Ectodermal cell (in vitro differentiated cells): ENCODE data around the gene SNX9.
"Not testable (repeated sequence)": the region's sequence is repeated elsewhere in the genome, so short reads cannot be mapped to it uniquely, and the experiment has no call there.

Experiments used
- H3K27ac ChIP-seq: 2 replicates; pipeline ENCODE4 v1.7.0; 2013; ENCODE audit warnings: mild to moderate bottlenecking, low read depth, low read length; ENCODE audit not compliant: insufficient read depth, poor library complexity, severe bottlenecking
- H3K27me3 ChIP-seq: 2 replicates; pipeline ENCODE4 v1.7.0; 2013; ENCODE audit warnings: mild to moderate bottlenecking, low read length; ENCODE audit not compliant: insufficient read depth, control insufficient read depth, poor library complexity, severe bottlenecking
- H3K36me3 ChIP-seq: one replicate; pipeline ENCODE4 v1.7.0; 2013; ENCODE audit warnings: low read length; ENCODE audit not compliant: control insufficient read depth, insufficient read depth
- H3K4me1 ChIP-seq: one replicate; pipeline ENCODE4 v1.7.0; 2013; ENCODE audit warnings: low read length; ENCODE audit not compliant: control insufficient read depth, insufficient read depth
- H3K4me3 ChIP-seq: 2 replicates; pipeline ENCODE4 v1.7.0; 2013; ENCODE audit warnings: low read depth, low read length, control low read depth; ENCODE audit not compliant: insufficient read depth
- H3K9me3 ChIP-seq: 2 replicates; pipeline ENCODE4 v1.7.0; 2013; ENCODE audit warnings: mild to moderate bottlenecking, low read length, moderate library complexity; ENCODE audit not compliant: control insufficient read depth
- WGBS, 2 experiments: methylation state at CpG; one replicate each; pipeline ENCODE4 v1.1.7; 2013; ENCODE audit warnings: missing lambda C conversion rate in 2 of 2; 5-methylcytosine and 5-hydroxymethylcytosine counted together

The SNX9 gene

DNA sequence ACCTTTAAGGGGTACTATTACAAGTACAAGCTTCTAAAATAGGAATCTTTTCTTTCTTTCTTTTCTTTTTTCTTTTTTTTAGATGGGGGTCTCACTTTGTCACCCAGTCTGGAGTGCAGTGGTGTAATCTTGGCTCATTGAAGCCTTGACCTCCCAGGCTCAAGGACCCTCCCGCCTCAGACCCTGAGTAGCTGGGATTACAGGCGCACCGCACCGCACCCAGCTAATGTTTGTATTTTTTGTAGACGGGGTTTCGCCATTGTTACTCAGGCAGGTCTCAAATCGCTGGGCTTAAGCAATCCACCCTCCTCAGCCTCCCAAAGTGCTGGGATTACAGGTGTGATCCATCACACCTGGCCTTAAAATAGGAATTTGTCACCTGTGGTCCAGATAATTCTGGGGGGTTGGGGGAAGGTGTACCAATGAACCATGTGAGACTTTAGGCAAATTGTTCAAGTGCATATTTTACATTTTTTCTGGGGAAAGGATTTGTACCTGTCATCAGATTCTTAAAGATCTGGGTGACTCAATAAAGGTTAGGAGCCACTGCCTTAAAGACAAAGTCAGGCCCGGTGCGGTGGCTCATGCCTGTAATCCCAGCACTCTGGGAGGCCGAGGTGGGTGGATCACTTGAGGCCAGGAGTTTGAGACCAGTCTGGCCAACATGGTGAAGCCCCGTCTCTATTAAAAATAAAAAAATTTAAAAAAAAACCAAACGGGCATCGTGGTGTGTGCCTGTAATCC, 139.0 kb downstream of the SNX9 start:
- no peak overlapping the region for H3K4me3 ChIP-seq
- WGBS, 2 experiments, result 93 to 94% methylated on average over 13 of the region's 13 CpGs
- no peaks in the 10 kb centered on the region for H3K36me3 ChIP-seq
- no peak overlapping the region for H3K27ac ChIP-seq
- no peaks in the 10 kb centered on the region for H3K9me3 ChIP-seq
- H3K27me3 ChIP-seq, result no peaks in the 10 kb centered on the region
- peaks cover 4% of the 10 kb centered on the region for H3K4me1 ChIP-seq

DNA sequence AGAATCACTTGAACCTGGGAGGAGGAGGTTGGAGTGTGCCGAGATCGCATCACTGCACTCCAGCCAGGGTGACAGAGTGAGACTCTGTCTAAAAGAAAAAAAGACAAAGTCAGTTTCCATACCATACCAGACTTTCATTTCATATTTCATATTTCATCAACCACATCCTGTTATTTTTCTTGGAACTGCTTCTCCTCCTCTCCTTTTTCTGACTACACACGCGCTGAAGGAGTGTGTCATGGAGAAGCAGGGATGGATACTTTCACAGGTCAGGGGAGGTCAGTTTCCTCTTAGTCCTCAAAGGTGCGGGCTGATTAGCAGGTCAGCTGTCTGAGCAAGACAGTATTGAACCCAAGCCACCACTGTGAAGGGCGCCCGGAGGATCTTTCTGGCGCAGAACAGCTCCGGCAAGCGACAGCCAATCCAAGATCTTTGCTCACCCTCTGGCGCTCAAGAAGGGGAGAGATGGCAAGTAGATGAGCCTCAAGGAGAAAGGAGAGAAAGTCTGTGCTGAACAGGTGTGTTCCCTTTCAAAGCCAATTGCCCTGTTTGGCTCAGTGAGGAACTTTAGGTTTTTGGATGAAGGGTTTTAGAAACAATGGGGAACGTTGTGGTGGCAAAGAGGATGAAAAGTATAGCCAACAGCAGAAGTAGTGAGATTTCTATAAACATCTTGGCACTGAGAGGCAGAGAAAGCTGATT, 139.7 kb downstream of the SNX9 start:
- Histone ChIP-seq H3K4me1 (peaks cover 4% of the 10 kb centered on the region), H3K4me3 (no peak overlapping the region), H3K27ac (no peak overlapping the region), H3K36me3 (no peaks in the 10 kb centered on the region), H3K9me3 (no peaks in the 10 kb centered on the region), H3K27me3 (no peaks in the 10 kb centered on the region)
- 95% methylated on average over 12 of the region's 12 CpGs for WGBS, 2 experiments

DNA sequence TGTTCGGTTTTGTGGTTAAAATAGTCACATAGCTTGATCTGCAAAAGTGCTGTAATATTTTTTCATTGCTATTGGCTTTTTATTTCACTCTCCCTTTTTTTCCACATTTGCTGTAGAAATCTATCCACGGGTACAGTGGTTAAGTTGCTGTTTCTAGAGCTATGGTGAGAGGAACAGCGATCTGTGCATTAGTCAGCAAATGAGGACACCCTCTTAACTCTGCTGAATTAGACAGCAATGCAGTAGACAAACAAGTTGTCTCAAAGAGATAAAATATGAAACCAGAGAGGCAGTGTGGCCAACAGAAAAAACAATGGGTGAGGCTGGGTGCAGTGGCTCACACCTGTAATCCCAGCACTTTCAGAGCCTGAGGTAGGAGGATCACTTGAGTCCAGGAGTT, 141.1 kb downstream of the SNX9 start:
- H3K36me3 ChIP-seq, result no peaks in the 10 kb centered on the region
- WGBS, 2 experiments, result 97% methylated on average over 2 to 3 of the region's 3 CpGs

DNA sequence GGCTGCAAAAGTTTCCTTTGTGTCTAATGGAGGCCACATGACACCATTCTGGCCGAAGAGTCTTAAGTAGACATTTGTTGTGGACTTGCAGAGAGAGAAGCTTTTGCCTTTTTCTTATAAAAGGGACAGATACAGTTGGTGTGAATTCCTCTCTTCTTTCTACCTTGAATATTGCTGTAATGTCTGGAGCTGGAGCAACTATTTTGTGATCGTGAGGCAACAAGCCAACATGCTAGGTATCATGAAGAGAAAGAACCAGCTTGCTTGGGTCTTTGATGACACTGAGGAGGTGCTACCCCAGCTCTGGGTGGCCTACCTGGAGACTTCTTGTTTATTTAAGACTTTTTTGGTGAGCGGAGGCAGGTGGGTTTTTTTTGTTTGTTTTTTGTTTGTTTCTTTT, 142.3 kb downstream of the SNX9 start:
- 94 to 98% methylated on average over 3 of the region's 3 CpGs for WGBS, 2 experiments
- Histone ChIP-seq H3K4me1 (peaks cover 4% of the 10 kb centered on the region), H3K4me3 (no peak overlapping the region), H3K9me3 (no peaks in the 10 kb centered on the region), H3K27me3 (no peaks in the 10 kb centered on the region), H3K36me3 (no peaks in the 10 kb centered on the region), H3K27ac (no peak overlapping the region)

More for the DNA sequence above, 141.1 kb downstream of the SNX9 start:
- H3K4me1 ChIP-seq, result peaks cover 4% of the 10 kb centered on the region
- H3K4me3 ChIP-seq, result no peak overlapping the region
- no peaks in the 10 kb centered on the region for H3K27me3 ChIP-seq
- H3K27ac ChIP-seq, result no peak overlapping the region
- H3K9me3 ChIP-seq, result no peaks in the 10 kb centered on the region

DNA sequence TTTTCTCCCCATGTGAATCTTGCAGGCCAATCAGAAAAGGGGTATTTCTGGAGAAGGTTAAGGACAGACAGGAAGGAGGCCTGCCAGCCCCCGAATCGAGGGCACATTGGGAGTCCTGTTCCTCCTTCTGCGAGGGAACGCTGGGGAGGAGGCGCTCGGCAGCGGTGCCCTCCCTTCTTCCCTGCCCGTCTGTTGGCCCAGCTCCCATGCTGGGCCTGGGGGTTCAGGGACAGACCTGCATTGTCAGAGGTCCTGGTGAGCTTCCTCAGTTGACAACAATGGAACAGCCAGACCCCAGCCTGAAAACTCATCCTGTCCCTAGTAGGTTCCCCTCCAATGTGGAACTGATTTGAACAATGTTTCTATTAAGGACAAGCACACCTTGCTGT, 143.5 kb downstream of the SNX9 start:
- Histone ChIP-seq H3K4me1 (peaks cover 4% of the 10 kb centered on the region), H3K27me3 (no peaks in the 10 kb centered on the region), H3K4me3 (no peak overlapping the region), H3K36me3 (no peaks in the 10 kb centered on the region), H3K9me3 (no peaks in the 10 kb centered on the region), H3K27ac (no peak overlapping the region)
- 62 to 73% methylated on average over 8 of the region's 8 CpGs for WGBS, 2 experiments

DNA sequence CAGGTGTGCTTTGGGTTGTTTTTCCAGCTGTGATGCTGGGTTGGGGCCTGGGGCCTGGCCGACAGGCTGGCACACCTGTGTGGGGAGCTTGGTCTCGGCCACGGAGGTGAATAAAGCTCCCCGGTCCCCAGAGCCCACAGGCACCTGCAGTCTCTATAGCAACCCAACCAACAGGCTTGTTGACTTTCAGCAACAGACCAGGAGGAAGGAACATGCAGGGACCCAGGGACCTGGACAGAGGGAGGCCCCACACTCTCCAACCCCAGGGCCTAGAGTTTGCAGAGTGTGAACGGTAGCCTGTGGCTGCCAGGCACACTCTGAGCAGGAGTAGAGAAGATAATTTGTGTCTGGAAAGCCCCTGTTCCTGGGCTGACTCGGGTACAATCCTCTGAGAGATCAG, 144.0 kb downstream of the SNX9 start:
- Histone ChIP-seq H3K27ac (no peak overlapping the region), H3K4me3 (no peak overlapping the region), H3K9me3 (no peaks in the 10 kb centered on the region), H3K36me3 (no peaks in the 10 kb centered on the region), H3K27me3 (no peaks in the 10 kb centered on the region), H3K4me1 (peaks cover 4% of the 10 kb centered on the region)
- WGBS, 2 experiments, result 83 to 86% methylated on average over 6 of the region's 6 CpGs

DNA sequence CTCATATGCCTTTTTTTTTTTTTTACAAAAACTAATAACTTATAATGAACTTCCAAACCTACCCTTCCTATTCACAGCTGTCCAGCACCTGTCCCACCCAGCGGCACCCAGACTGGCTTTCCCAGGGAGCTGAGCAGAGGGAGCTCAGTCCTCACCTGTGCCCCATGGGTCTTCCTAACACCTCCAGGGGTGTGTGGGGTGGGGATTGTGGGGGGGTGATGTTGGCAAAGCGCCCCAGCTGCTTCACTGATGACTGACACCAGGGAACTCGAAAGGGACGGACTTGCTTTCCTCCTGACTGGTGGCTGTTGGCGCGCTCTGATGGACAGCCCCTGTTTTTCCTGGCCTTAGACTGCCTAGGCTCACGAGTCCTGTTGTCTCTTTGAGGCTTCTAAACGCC, 144.4 kb downstream of the SNX9 start:
- 84 to 89% methylated on average over 8 of the region's 8 CpGs for WGBS, 2 experiments
- no peaks in the 10 kb centered on the region for H3K36me3 ChIP-seq
- peaks cover 4% of the 10 kb centered on the region for H3K4me1 ChIP-seq
- no peak overlapping the region for H3K27ac ChIP-seq
- no peaks in the 10 kb centered on the region for H3K9me3 ChIP-seq
- H3K4me3 ChIP-seq, result no peak overlapping the region
- H3K27me3 ChIP-seq, result no peaks in the 10 kb centered on the region

DNA sequence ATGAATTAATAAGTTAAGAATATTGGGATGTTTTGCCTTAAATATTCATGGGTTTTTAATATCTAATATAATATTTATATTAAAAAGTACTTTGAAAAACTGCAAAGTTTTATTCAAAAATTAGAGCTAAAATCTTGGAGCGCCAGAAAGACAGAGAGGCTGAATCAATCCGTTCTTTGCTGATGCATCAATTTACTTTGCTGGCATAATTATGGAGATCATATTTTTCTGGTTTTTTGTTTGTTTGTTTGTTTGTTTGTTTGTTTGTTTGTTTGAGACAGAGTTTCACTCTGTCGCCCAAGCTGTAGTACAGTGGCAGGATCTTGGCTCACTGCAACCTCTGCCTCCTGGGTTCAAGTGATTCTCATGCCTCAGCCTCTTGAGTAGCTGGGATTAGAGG, 149.1 kb downstream of the SNX9 start:
- not testable (repeated sequence) for H3K4me1 ChIP-seq, H3K27me3 ChIP-seq, H3K9me3 ChIP-seq, H3K4me3 ChIP-seq, H3K27ac ChIP-seq, H3K36me3 ChIP-seq
- WGBS, 2 experiments, result 97 to 98% methylated on average over 3 of the region's 3 CpGs

DNA sequence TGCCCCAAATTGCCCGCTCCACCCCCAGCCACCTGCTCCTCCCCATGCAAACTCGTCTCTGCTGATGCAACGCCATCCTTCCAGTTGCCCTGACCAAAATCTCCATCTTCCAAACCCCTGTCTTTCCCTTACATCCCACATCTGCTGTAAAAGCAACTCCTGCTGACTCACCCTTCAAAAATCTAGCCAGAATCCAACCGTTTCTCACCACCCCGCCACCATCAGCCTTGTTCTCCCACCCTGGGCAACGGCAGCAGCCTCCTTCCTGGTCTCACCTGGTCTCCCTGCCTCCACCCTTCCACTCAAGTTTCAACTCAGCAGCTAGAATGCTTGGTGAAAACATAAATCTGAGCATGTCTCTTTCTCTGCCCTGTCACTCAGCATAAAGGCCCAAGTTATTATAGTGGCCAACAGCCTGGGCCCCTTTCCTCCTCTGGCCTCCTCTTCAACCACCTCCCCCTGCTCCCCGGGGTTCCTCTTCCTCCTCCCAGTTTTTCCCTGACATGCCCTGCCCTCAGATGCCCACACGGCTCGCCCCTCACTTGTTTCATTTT, 151.4 kb downstream of the SNX9 start:
- Histone ChIP-seq H3K9me3 (no peaks in the 10 kb centered on the region), H3K4me1 (no peaks in the 10 kb centered on the region), H3K27ac (no peak overlapping the region), H3K4me3 (no peak overlapping the region), H3K27me3 (no peaks in the 10 kb centered on the region), H3K36me3 (no peaks in the 10 kb centered on the region)
- 87 to 89% methylated on average over 9 of the region's 9 CpGs for WGBS, 2 experiments

DNA sequence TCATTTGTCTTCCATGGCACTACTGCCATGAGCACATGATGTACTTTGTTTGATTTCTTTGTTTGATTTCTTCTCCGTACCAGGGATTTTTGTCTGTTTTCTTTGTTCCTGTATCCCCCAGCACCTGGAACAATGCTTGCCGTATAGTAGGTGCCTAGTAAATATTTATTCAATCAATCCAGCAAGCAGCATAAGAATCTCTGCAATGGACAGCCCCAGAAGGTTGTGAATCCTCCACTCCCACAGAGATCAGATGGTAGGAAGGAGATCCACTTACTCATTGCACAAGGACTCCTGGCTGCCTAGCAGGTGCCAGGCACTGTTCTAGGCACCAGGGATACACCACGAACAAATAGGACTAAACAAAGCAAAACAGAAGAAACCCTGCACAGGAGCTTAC, 151.9 kb downstream of the SNX9 start:
- Histone ChIP-seq H3K4me1 (no peaks in the 10 kb centered on the region), H3K9me3 (no peaks in the 10 kb centered on the region), H3K4me3 (no peak overlapping the region), H3K27me3 (peaks cover under 1% of the 10 kb centered on the region), H3K36me3 (no peaks in the 10 kb centered on the region), H3K27ac (no peak overlapping the region)
- WGBS, 2 experiments, result 94 to 97% methylated on average over 3 of the region's 3 CpGs
